Iris pigment epithelial cell (primary cell): ENCODE data around the gene SDK1.
"Not testable (repeated sequence)": the region's sequence is repeated elsewhere in the genome, so short reads cannot be mapped to it uniquely, and the experiment has no call there.

ENCODE experiments used
- DNase-seq: peaks from one replicate; pipeline ENCODE4 v3.0.0-alpha.2; 2011; ENCODE audit warnings: low read depth

SDK1 gene

DNA sequence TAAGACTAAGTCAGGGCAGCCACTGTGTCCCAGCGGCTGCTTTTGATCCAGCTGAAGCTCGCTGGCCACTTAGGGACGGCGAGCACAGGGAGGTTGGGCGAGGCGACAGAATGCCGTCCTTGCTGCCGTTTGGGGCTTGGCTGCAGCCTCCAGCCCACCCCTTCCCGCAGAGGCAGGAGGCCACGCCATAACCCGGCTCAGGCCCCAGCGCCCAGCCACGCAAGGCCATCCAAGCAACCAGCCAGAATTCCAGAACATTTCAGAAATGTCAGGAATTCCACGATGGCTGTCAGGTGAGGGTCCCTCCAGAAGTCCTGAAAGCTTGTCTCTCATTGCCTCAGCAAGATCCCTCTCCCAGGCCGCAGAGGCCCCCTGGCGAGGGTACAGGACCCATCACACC is 901.9 kb downstream of the SDK1 start:
- no peak for DNase-seq

- DNase-seq: no peak
These were observed 902.8 kb downstream of the SDK1 start for GRCh38 chr7:4203626-4204512.

DNA sequence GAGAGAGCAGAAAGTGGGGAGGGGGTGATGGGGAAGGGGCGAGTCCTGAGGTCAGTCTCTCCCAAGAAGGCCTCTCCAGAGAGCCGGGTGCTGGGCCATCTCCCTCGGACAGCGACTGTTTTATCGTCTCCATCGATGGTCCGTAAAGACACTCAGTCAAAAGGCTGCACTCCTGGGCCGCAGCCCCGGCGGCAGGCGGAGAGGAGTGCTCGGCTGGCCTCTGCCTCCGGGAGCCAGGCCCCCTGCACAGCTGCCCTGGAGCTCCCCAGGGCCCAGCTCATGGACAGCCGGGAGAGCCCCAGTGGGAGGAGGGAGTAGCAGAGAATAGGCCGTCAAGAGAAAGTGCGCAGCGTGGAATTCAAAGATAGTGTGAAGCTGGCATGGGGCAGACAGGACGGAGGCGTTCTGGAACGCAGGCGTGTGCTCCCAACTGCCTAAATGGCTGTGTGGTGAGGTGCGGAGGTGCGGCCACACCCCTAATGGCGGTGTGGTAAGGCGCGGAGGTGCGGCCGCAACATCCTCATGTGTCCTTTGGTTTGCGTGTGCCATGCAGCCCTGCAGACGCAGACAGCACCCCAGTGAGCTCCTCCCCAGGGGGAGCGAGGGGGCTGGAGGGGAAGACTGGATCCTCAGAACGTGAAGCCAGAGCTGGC is 903.6 kb downstream of the SDK1 start:
- DNase-seq: no peak

DNA sequence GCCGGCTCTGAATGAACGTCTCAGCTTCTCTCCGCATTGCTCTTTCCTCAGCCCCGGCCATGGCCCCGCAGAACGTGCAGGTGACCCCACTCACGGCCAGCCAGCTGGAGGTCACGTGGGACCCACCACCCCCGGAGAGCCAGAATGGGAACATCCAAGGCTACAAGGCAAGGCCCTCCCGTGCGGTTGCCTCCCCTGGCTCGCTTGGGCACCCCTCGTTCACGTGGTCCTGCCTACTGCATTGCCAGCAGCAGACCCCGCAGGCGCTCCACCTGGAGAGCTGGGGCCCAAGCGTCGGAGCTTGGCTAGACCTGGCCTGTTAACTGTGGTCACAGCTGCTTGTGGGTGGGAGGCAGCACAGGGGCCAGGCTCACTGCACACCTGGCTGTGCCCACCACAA is 904.8 kb downstream of the SDK1 start:
- no peak for DNase-seq

DNA sequence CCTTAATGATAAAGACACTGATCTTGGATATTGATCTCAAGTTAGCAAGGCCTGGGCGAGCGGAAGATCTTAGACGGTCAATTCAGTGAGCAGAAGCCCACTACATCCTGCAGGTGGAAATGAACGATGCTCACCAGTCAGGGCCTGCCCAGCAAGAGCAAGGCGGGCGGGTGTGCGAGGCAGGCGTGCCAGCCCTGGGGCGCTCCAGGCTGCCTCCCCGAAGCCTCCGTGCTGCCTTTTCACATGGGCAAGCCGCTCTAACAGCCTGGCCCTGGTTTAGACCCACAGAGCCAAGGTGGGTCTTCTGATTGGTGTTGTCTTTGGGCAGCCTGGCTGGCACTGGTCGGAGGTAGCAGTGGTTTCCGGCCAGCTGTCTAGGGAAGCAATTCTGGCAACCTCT is 906.0 kb downstream of the SDK1 start:
- no peak for DNase-seq

- no peak for DNase-seq
These were observed 907.0 kb downstream of the SDK1 start for GRCh38 chr7:4208086-4208485.

- no peak for DNase-seq
These were observed 907.5 kb downstream of the SDK1 start for GRCh38 chr7:4208586-4208985.

GRCh38 chr7:4209126-4209525 is 908.1 kb downstream of the SDK1 start:
- DNase-seq: no peak

DNA sequence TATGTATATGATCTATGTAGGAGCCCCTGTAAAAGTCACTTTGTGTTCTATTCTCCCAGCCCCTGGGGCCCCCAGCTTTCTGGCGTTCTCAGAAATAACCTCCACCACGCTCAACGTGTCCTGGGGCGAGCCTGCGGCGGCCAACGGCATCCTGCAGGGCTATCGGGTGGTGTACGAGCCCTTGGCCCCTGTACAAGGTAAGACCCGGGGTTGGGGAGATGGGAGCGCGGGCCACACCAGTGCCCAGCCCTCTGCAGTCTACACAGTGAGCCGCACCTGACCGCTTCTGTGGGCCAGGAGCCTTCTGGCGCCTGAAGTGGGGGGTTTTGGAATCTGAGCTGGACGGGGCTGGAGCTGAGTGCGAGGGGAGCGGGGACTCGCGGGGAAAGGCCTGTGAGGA is 908.9 kb downstream of the SDK1 start:
- no peak for DNase-seq

DNA sequence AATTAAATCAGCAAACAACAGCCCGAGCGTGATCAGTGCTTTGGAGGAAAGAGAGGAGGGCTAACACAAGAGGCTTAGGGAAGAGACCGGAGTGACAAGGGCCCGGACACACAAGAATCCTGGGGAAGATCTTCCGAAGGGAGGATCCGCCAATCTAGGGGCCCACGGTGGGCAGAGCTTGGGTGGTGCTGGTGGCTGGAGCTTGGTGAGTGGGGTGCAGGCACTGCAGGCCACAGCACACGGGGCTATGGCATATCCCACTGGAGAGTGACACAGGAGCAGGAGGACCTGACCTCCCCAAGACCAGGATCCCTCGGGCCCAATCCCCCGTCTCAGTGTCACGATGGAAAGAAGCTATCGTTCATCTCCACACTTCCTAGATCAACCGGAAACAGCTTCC is 909.8 kb downstream of the SDK1 start:
- no peak for DNase-seq

DNA sequence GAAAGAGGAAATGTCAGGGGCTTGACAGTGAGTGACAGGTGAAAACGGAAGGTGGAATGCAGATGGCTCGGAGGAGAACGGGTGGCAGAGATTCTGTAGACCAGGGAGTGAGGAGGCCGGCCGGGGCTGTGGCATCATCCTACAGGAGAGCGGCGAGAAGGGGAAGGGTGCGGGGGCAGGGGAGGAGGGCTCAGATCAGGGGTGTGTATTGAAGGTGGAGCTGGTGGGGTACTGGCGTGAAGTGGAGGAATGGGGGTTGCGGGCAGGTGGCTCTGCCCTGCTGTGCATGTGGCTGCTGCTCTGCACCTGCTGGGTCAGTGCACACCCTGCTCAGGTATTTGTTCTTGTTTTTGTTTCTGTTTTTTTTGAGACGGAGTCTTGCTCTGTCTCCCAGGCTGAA is 910.2 kb downstream of the SDK1 start:
- no peak for DNase-seq

DNA sequence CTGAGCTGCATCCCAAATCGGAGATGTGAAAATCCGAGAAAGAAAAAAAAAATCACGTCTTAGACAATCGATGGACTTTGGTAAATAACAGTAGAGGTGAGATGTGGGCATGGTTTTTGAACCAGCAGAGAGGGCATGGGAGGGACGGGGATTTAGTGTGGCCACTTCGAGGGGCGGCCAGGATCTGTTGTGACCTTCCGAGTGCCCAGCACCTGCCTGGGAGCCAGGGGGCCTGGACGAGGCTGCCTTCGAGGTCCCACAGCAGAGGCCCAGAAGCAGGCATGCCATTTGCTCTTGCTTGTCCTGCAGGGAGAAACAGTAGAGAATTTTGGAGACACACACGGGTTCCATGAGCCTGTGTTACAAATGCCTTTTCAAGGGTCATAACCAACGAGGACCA is 911.3 kb downstream of the SDK1 start:
- DNase-seq: no peak

- DNase-seq: no peak
These were observed 913.5 kb downstream of the SDK1 start for GRCh38 chr7:4214291-4215155.

- DNase-seq: no peak
These were observed 914.2 kb downstream of the SDK1 start for GRCh38 chr7:4215176-4215720.

- DNase-seq: no peak
These were observed 915.0 kb downstream of the SDK1 start for GRCh38 chr7:4216016-4216415.

GRCh38 chr7:4217126-4217660 is 916.1 kb downstream of the SDK1 start:
- not testable (repeated sequence) for DNase-seq

GRCh38 chr7:4218481-4218880 is 917.4 kb downstream of the SDK1 start:
- DNase-seq: no peak

GRCh38 chr7:4220011-4220410 is 919.0 kb downstream of the SDK1 start:
- no peak for DNase-seq

GRCh38 chr7:4221043-4221442 is 920.0 kb downstream of the SDK1 start:
- no peak for DNase-seq

GRCh38 chr7:4222676-4223075 is 921.6 kb downstream of the SDK1 start:
- no peak for DNase-seq

GRCh38 chr7:4225361-4225771 is 924.3 kb downstream of the SDK1 start:
- DNase-seq: no peak

DNA sequence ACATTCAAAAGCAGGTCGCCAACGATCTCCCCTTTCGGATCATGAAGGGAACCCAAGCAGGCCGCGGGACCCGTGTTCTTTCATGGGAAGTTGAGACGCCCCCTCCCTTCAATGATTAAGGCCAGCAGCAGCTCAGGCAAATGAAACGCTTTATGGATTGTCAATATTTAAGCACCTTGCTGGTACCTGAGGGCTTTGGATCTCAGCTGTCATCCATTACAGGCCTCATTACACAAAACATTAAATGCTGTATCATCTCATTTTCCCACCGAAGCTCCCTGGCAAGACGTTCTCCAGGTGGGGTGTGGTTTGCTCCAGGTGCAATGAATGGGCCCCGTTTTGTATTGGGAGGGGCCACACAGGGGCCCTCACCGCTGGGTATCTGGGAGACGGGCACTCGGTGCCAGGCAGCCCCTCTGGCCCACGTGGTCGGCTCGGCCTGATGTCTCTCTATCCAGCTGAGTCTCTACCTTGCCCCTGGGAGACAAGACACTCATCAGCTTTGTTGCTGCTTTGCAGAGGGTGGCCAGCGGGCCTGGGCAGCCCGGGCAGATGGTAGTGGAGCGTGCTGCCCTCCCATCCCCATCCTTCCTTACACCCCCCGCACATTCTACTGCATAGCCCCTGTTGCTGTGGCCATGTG is 925.0 kb downstream of the SDK1 start:
- DNase-seq: no peak
